Endothelial cell of hepatic sinusoid (primary cell): ENCODE results near the gene TCF23.
"Not testable (repeated sequence)": the region's sequence is repeated elsewhere in the genome, so short reads cannot be mapped to it uniquely, and the experiment has no call there.

Experiments used
- in situ Hi-C: cut with HindIII; loops from 2 replicates; pipeline ENCODE4 v1.10.0; 2017; ENCODE audit warnings: low sequenced_read_pairs

Gene TCF23

DNA sequence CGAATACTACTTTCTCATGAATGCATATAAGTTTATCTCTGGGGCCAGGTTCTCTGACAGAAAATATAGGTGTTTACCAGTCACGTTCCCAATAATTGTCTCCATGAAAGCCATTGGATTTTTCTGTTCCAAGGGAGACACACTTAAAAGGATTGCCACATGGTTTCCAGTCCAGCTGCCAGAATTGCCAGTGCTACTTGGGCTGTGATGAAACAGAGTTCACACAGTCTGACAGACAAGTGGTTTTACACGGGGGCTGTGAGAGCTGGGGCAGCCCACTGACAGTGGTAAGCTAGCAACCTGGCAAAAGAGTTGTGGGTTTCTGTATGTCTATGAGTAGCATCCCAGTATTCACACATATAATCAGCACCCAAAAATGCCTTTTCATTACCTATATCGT, 35.3 kb downstream of the TCF23 start:
- in situ Hi-C loops = no loop called here

DNA sequence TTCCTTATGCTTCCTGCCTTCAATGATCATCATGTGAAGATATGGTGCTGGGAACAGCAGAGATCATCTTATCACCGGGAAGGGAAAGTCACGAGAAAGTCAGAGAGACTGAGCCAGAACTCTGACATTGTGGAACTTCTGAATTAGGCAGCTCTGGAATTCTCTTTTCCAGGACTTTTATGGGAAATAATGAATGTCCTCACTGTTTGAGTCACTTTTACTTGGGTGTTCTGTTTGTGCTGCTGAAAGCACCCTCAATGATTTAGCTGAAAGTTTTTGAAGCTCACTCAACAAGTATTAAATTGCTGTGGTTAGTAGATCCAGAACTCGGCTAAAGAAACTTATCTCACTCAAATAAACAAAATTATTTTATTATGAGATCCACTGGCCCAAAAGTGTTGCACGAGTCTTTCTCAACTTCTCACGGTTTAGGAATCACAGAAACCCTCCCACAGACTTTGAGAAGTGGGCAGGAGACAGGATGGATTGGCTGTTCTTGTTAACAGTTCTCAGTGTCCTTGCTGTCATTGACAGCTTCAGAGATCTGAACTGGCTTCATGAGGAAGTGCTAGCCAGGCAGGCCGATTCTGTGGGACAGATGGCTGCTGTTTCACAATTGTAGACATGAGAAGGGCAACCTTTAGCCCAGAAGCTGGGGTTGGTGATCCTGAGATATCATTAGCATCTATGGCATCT, 36.7 kb downstream of the TCF23 start:
- in situ Hi-C loops = no loop called here

DNA sequence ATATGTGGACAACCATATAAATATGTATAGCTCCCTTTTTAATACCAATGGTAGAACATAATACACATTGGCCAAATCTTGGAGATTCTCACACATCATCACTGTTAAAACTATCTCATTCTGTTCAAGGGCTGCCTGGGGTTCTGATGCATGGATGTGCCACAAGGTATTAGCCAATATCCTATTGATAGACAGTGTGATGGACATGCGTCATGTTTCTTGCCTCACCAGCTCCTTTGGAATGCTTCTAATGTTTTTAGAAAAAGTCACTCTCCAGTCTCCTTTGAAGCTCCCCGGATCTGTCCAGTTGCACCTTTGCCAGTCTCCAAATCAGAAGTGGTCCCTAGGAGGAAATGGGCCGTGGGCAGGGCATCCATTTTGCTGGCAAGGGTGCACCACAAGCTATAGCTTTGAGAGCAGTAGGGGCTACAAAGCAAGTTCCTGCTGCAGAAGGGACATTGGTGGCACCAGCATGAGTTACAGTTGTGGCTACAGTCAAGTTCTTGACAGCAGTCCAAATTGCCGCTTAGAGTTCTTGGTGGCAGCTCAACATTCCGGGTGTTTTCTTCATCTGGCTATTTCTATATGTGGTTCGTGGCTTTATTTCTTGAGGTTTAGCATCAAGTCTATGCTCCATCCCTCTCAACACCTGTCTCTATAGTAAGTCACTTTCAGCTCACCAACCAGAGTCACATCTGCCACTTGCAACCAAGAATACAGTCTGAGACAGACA, 38.0 kb downstream of the TCF23 start:
- in situ Hi-C loops = no loop called here

DNA sequence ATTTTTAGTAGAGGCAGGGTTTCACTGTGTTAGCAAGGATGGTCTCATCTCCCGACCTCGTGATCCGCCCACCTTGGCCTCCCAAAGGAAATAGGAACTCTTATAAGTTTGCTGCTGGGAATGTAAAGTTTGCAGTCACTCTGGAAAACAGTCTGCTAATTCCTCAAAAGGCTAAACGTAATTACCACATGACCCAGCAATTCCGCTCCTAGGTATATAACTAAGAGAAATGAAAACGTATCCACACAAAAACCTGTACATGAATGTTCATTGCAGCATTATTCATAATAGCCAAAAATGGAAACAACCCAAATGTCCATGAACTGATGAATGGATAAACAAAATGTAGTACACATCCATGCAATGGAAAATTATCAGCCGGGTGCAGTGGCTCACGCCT, 41.2 kb downstream of the TCF23 start:
- in situ Hi-C loops = no loop called here

DNA sequence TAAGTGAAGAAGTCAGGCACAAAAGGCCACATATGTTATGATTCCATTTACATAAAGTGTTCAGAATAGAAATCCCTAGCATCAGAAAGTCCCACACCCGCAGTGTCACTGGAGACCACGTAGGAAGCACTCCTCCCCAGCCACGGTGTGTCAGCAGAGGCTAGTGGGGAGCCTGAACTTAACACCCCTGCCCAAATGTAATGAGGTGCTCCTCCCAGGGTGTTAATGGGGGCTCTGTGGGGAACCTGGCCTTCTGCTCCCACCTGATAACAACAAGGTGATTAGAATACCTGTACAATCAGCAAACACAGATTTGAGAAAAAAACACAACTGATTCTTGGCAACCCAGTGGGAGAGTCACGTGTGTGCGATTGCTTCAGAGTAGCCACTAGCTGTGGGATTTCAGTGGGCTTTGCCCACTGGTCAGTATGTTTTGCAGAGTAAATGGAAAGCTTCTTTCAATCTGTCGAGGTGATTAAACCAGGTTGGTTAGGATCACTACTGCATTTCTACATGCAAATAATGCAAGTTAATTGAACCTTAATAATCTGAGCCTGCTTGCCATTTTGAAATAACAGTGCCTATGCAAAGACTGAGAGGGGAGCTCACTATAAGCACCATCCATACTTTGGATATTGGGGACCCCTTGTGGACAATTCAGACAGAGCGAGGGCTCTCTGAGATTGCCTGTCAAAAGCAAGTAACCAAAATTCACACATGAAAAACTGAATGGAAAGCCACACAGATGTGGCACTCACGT, 42.4 kb downstream of the TCF23 start:
- in situ Hi-C loops = no loop called here

DNA sequence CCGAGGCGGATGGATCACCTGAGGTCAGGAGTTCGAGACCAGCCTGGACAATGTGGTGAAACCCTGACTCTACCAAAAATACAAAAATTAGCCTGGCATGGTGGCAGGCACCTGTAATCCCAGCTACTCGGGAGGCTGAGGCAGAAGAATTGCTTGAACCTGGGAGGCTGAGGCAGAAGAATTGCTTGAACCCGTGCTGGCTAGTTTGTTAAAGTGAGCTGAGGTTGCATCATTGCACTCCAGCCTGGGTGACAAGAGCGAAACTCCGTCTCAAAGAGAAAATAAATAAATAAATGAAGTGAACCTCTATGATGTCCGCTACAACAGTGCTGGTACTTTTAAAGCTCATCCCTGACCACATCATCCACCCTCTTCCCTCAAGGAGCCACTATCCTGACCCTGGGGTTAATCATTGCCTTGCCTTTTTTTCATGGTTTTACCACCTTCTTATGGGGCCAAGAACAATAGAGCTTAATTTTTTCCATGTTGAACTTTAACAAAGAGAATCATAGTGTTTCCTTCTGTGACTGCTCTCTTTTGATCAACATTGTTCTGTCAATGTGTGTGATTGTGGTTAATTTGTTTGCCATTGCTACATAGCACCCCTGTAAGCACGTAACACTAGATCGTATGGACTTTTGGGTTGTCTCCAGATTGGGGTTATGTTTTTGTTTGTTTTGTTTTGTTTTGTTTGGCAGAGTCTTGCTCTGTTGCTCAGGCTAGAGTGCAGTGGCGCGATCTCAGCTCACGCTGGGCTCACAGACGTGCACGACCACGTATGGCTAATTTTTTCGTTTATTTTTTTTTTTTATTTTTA, 45.9 kb downstream of the TCF23 start:
- in situ Hi-C loops = no loop called here

DNA sequence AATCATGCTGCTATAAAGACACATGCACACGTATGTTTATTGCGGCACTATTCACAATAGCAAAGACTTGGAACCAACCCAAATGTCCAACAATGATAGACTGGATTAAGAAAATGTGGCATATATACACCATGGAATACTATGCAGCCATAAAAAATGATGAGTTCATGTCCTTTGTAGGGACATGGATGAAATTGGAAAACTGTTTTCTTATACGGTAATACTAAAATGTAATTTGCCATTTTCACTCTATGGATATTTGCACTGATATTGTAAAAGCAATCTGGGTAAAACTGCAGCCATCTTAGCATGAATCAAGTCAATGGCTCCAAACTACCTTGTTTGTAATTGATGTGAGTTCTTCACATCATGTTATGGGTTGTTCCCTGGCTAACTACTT, 47.0 kb downstream of the TCF23 start:
- in situ Hi-C loops = not testable (repeated sequence)

DNA sequence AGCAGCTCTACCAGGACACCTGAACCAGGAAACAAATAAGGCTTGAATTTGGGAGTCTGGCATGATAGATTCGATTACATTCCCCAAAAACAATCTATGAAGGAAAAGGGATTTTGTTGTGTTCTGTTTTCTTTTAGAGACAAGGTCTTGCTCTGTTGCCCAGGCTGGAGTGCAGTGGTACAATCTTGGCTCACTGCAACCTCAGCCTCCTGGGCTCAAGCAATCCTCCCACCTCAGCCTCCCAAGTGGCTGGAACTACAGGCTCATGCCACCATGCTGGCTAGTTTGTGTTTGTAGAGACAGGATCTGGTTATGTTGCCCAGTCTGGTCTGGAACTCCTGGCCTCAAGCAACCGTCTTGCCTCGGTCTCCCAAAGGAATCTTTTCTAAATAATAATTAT, 49.3 kb downstream of the TCF23 start:
- in situ Hi-C loops = not testable (repeated sequence)

DNA sequence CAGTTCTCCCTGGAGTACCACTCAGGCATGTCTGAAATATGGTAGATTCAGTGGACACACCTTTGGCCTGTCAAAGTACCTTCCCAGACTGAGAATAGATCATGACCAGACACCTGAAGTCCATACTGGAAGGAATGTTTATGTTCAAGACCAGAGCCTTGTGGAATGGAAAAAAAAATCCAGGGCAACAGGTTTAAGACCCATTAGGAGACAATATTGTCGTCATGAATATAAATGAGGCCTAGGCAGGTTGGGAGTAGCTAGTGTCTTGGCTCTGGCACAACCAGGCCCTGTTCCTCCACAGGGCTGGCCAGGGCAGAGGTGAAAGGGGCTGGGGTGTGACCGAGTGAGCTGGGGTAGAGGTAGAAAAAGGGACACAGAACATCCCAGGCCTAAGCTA, 49.8 kb downstream of the TCF23 start:
- in situ Hi-C loops = no loop called here

DNA sequence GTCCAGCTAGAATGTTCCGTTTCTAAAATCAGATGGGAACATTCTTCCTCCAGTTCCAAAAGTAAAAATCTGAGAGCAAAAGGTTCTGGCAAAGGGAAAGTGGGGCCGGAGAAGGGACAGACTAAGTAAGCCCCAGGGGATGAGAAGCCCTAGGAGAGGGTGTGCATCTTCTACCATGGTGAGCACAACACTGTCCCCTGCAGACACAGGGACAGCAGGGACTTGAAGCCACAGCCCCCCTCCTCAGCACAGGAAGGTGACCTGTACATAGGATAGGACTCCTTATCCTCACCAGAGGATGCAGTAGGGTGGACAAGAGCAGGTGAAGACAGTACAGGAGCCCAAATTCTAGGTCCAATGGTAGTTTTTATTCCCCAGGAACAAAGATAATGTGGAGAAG, 50.4 kb downstream of the TCF23 start:
- in situ Hi-C loops = no loop called here

DNA sequence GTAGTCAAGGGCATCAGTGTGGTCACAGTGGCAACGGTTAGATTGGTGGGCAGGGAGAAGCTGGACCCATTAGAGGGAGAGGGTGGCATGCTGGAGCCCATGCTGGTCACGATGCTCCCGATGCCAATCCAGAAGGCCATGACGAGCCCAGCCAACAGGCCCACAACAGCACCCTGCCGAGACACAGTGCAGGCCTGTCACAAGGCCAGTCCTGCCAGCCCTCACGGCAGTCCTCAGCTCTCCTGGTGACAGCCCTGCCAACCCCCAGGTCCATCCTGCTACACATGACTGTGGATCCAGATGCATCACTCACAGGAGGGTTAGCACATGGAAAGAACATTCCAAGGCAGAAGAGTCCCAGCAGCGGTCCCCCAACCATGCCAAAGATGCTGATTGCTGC, 52.9 kb downstream of the TCF23 start:
- in situ Hi-C loops = loop anchor here (5.0 kb wide), 1 partner anchor 79 kb away; the partner anchor contains the start of gene ABHD1

DNA sequence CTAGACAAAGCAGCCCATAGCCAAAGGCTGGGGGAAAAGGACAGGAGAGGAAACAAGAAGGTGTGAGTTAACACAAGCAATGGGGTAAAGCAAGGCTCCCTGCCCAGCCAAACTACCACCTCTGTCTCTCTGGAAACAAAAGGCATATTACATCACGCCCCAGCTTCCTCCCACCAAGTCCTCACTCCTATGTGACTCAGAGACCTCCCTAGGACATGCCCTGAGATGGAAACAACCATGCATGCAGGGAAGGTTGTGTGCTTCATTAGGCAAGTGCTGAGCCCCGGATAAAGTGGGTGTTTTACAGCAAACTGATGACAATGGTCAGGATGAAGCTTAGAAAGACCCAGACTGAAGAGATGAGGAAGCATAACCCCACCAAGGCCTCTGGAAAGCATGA, 54.0 kb downstream of the TCF23 start:
- in situ Hi-C loops = loop anchor here (5.0 kb wide), 1 partner anchor 81 kb away; the partner anchor contains the start of gene ABHD1

DNA sequence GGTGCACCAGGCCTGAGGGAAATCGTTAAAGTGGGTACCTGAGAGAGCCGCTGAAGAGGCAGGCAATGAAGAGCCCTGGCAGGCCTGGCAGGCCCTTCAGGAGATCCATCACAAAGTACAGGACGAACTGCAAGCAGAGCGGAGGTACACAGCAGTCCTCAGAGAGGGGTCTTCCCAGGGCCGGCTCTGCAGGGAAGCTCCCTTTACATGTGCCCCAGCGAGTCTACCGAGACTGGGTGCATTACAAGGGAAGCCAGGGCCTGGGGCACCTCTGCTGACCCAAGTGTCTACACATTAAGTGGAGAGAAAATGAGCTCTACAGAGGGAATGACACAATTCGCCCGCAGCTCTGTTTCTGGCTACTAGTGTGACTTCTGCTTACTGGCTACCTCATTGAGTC, 54.9 kb downstream of the TCF23 start:
- in situ Hi-C loops = loop anchor here (5.0 kb wide), 1 partner anchor 81 kb away; the partner anchor contains the start of gene ABHD1

DNA sequence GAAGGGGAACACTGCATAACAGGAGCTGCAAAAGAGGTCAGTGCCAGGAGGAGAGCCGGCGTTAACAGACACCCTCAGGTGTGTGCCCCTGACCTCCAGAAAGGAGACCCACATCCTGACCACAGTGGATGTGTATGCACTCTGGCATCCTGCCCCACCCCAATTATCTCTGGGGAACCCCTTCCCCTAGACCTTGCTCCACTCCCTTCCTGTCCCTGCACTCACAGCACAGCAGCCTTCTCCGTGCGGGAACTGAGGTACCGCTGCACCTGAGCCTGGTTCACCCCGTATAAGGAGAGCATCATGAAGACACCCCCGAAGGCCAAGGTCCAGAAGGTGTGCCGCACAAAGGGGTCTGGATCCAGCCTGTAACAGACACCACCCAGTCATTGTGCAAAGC, 55.8 kb downstream of the TCF23 start:
- in situ Hi-C loops = loop anchor here (5.0 kb wide), 1 partner anchor 82 kb away; the partner anchor contains the start of gene ABHD1

DNA sequence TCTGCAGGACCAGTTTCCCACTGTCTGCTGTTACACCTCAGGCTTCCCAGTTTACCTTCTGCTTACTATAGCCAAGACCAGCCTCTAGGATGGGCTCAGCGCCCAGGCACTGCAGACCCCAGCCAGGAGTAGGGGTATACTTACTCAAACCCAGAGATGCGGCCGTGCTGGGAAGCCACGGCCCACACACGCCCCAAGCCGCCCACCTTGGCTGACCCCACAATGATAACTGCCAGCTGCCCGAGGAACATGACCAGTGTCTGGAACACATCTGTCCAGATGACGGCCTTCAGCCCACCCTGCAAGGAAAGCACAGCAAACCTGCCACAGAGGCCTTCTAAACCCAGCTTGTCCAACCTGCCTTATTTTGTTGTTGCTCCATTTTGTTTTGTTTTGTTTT, 56.4 kb downstream of the TCF23 start:
- in situ Hi-C loops = no loop called here

DNA sequence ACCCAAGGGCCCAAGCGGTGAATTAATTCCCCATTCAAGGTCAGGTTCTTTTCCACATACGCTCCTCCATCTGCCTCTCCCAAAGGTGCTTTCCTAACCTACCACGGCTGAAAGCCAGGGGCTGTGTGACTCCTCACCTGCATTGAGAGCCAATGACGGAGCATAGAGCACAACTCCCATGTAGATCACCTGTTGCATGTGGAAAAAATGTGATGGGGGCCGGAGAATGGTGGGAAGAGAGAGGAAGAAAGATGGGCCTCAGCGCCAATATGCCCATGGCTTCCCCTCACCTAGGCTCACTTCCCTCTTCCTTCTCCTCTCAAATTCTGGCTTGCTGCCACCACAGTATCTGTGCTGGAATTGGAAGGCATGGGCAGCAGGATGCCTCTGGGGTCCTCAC, 57.5 kb downstream of the TCF23 start:
- in situ Hi-C loops = no loop called here
